ENCODE results near the gene JAGN1. TPM values are rescaled to one million over a fixed set of nuclear protein-coding genes. Genes with fewer than 3 reads are reported as not detected.

Gene JAGN1
- total and polyA plus RNA-seq, 9 of the 15 experiments (the other 6 are each of a cell fraction or from before 2014, with no cell fraction given), result 31.6 to 77.8 (median 40.3) TPM

DNA sequence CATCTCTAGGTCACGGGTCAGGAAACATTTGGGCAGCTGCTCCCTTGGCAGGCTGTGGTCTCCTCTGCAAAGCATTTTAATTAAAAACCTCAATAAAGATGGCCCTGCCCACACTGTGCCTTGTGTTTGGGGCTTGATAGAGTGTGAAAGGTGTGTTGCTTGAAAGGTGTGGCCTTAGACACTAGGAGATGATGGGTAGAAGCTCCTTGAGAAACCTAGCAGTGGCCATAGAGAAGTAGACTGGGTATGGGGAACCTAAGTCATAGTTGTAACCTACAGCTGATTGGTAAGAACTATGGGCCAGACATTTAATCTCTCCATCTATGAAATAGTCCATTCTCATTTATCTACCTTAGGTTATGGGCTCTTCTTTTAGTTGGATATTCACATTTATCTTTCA lies 3.3 kb downstream of the JAGN1 start:
- in situ Hi-C loops (cut with MboI), result no loop called here
- Histone ChIP-seq H2AFZ (ENCODE audit: low read depth, low read length) (no peak overlapping the region), H3K4me3 (no peak overlapping the region), H3K9me1 (ENCODE audit: control insufficient read depth, insufficient read depth, low read length) (peaks cover 7% of the 10 kb centered on the region), H3K4me1 (replicated peaks in 1 of 2; ENCODE audit: control insufficient read depth in 2 of 2, insufficient read depth in 2 of 2, low read length in 2 of 2) (peaks cover 32 to 34% of the 10 kb centered on the region in 2 experiments), H3K36me3 (ENCODE audit: control insufficient read depth, insufficient read depth, low read length) (peaks cover 32% of the 10 kb centered on the region), H4K20me1 (replicated peaks; ENCODE audit: control insufficient read depth, insufficient read depth, low read length) (no peaks in the 10 kb centered on the region), H3K9ac (ENCODE audit: insufficient read depth in 1 of 2, low read depth in 2 of 2, low read length in 2 of 2) (no peak overlapping the region), H3K27ac (ENCODE audit: extremely low read depth, low read depth, low read length) (no peak overlapping the region), H3K4me2 (ENCODE audit: insufficient read depth, low read length) (no peak overlapping the region), H3K79me2 (ENCODE audit: control insufficient read depth, insufficient read depth, low read length) (peaks cover 38% of the 10 kb centered on the region), H3K27me3 (ENCODE audit: control insufficient read depth in 2 of 2, insufficient read depth in 2 of 2, low read length in 2 of 2) (no peaks in the 10 kb centered on the region), H3K9me3 (replicated peaks; ENCODE audit: control insufficient read depth, insufficient read depth, low read depth, low read length) (no peaks in the 10 kb centered on the region)
- DNase-seq (ENCODE audit: extremely low read depth in 1 of 4, low spot score in 3 of 4) (no peak), FAIRE-seq (no peak), ATAC-seq (no peak)
- ChIA-PET POLR2A (interaction anchor here (0.8 to 3.3 kb wide), 8 partner anchors 11 to 248 kb away, joined by 3 to 29 read pairs (median 4); partner anchors contain the start of genes ARPC4, CIDEC, IL17RE and VHL), CTCF (ENCODE audit: low intra/inter-chr PET ratio) (no interaction called here)
- BruUV-seq (replicated peaks), result no TSS peak
- TF ChIP-seq, protein P1, sequence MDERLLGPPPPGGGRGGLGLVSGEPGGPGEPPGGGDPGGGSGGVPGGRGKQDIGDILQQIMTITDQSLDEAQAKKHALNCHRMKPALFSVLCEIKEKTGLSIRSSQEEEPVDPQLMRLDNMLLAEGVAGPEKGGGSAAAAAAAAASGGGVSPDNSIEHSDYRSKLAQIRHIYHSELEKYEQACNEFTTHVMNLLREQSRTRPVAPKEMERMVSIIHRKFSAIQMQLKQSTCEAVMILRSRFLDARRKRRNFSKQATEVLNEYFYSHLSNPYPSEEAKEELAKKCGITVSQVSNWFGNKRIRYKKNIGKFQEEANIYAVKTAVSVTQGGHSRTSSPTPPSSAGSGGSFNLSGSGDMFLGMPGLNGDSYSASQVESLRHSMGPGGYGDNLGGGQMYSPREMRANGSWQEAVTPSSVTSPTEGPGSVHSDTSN (CRISPR knock-in tag; IDR thresholded peaks at IDR 0.05; ENCODE audit: low read depth), result no peak
- TF ChIP-seq, protein P1 (tag; conservative IDR thresholded peaks at IDR 0.05; ENCODE audit: low read depth), result no peak
- TF ChIP-seq POLR2AphosphoS5 (IDR thresholded peaks at IDR 0.05; ENCODE audit: control insufficient read depth, insufficient read depth, low read depth, low read length) (peak; percentile 59; the same call in 1 of the 2 replicates), PML (IDR thresholded peaks at IDR 0.05; ENCODE audit: low read length) (0 out of 2 replicates have a peak, but pooled peaks have one; percentile 12)
- intact Hi-C loops (cut with micrococcal nuclease), result no loop called here
- 91% methylated on average over 1 of the region's 1 CpG for WGBS (ENCODE audit: insufficient coverage, low coverage, missing lambda C conversion rate)

All from K562 (cell line).